Common myeloid progenitor, CD34-positive (primary cell): ENCODE measurements around the gene CTSZ.
A peak's percentile ranks its signal among the peaks of the same experiment; 100 is the strongest.

Experiments
- CTCF ChIA-PET: fragments of 350-600 bp; sonication (Branson Sonifier 250); formaldehyde crosslinking; loops from one replicate; lab custom pipeline; 2021; ENCODE audit warnings: antibody characterized with exemption; lab: Charles Lee
- POLR2A ChIA-PET: fragments of 350-600 bp; sonication (Branson Sonifier 250); formaldehyde crosslinking; loops from one replicate; lab custom pipeline; 2021; ENCODE audit warnings: antibody characterized with exemption; lab: Charles Lee
- DNase-seq, 3 donors: peaks; one replicate each; pipeline versions ENCODE4 v3.0.0 to v3.0.0-alpha.2; 2013
- H3K27ac ChIP-seq, 2 experiments: 1 replicate in 1 of 2; 2 replicates in 1 of 2; pipeline ENCODE4 v1.7.0; 2013; ENCODE audit warnings: inconsistent platforms in 2 of 2, low read length in 2 of 2, mild to moderate bottlenecking in 2 of 2, low read depth in 1 of 2, moderate library complexity in 1 of 2; ENCODE audit not compliant: severe bottlenecking in 2 of 2, insufficient read depth in 1 of 2, poor library complexity in 1 of 2
- H3K27me3 ChIP-seq, 5 experiments: replicated peaks in 2 of 5; 1 replicate in 3 of 5; 2 replicates in 2 of 5; pipeline versions ENCODE4 v1.6.1 to v1.7.0; 2013; ENCODE audit warnings: low read length in 4 of 5, mild to moderate bottlenecking in 2 of 5, moderate library complexity in 2 of 5, inconsistent platforms in 1 of 5; ENCODE audit not compliant: insufficient read depth in 5 of 5, control insufficient read depth in 4 of 5
- H3K36me3 ChIP-seq, 4 experiments: 1 replicate in 2 of 4; 2 replicates in 2 of 4; pipeline versions ENCODE4 v1.6.1 to v1.7.0; 2013; ENCODE audit warnings: low read length in 3 of 4, control low read depth in 1 of 4, mild to moderate bottlenecking in 1 of 4; ENCODE audit not compliant: control insufficient read depth in 4 of 4, insufficient read depth in 4 of 4
- H3K4me1 ChIP-seq, 4 experiments: 1 replicate in 3 of 4; 2 replicates in 1 of 4; pipeline versions ENCODE4 v1.6.1 to v1.7.1; 2013; ENCODE audit warnings: low read length in 3 of 4, mild to moderate bottlenecking in 3 of 4, control low read depth in 1 of 4, inconsistent platforms in 1 of 4, moderate library complexity in 1 of 4; ENCODE audit not compliant: control insufficient read depth in 4 of 4, insufficient read depth in 4 of 4; ENCODE audit errors: control extremely low read depth in 1 of 4
- H3K4me3 ChIP-seq, 7 experiments: 1 replicate in 4 of 7; 2 replicates in 3 of 7; pipeline versions ENCODE4 v1.5.1 to v1.7.0; 2013; ENCODE audit warnings: mild to moderate bottlenecking in 7 of 7, low read length in 6 of 7, moderate library complexity in 6 of 7, inconsistent platforms in 2 of 7, low read depth in 2 of 7, control low read depth in 1 of 7; ENCODE audit not compliant: insufficient read depth in 4 of 7, control insufficient read depth in 1 of 7; ENCODE audit errors: extremely low read depth in 1 of 7
- H3K9me3 ChIP-seq, 5 experiments: 1 replicate in 4 of 5; 2 replicates in 1 of 5; pipeline versions ENCODE4 v1.6.1 to v1.7.1; 2013; ENCODE audit warnings: low read length in 4 of 5, mild to moderate bottlenecking in 2 of 5, inconsistent platforms in 1 of 5, low read depth in 1 of 5, moderate library complexity in 1 of 5; ENCODE audit not compliant: control insufficient read depth in 4 of 5, insufficient read depth in 2 of 5; ENCODE audit errors: control extremely low read depth in 1 of 5
- whole genome bisulfite sequencing: methylation state at CpG from one replicate; pipeline ENCODE4 v1.1.5; 2013; ENCODE audit not compliant: insufficient coverage; 5-methylcytosine and 5-hydroxymethylcytosine counted together

CTSZ gene

GRCh38 chr20:59010995-59011873 lies 4.2 kb upstream of the CTSZ start:
- POLR2A ChIA-PET: no interaction called here
- peak in 2 of 3 donors; percentile 64 to 68 for DNase-seq
- Histone ChIP-seq H3K4me3 (peak overlapping the region in 3 of 7 experiments; percentile 12 to 31 (median 16)), H3K27me3 (no peaks in the 10 kb centered on the region), H3K9me3 (no peaks in the 10 kb centered on the region), H3K4me1 (peaks cover 2 to 73% (median 50%) of the 10 kb centered on the region in 4 experiments), H3K36me3 (no peaks in the 10 kb centered on the region), H3K27ac (no peak overlapping the region)
- 86% methylated on average over 10 of the region's 17 CpGs for WGBS
- CTCF ChIA-PET: interaction anchor here (0.7 to 1.3 kb wide), 3 partner anchors 16 to 29 kb away, joined by 3 to 5 read pairs (median 3); partner anchors contain the start of gene ATP5F1E

- no peak for DNase-seq
- Histone ChIP-seq H3K36me3 (no peaks in the 10 kb centered on the region), H3K9me3 (no peaks in the 10 kb centered on the region), H3K27ac (no peak overlapping the region), H3K4me1 (peaks cover 2 to 73% (median 50%) of the 10 kb centered on the region in 4 experiments), H3K27me3 (no peaks in the 10 kb centered on the region), H3K4me3 (no peak overlapping the region)
- WGBS: 98% methylated on average over 6 of the region's 8 CpGs
- ChIA-PET POLR2A (no interaction called here), CTCF (interaction anchor here (1.1 to 1.3 kb wide), 3 partner anchors 8 to 21 kb away, joined by 3 read pairs; partner anchors contain the start of gene ATP5F1E)
Measured at GRCh38 chr20:59010321-59010994, 3.4 kb upstream of the CTSZ start.

GRCh38 chr20:59008715-59009336 lies 1.8 kb upstream of the CTSZ start:
- DNase-seq: no peak
- POLR2A ChIA-PET: interaction anchor here (1.8 kb wide), 1 partner anchor 23 kb away, joined by 8 read pairs; the partner anchor contains the start of gene ATP5F1E
- H3K27ac ChIP-seq: no peak overlapping the region
- H3K4me3 ChIP-seq: no peak overlapping the region
- H3K9me3 ChIP-seq: no peaks in the 10 kb centered on the region
- H3K36me3 ChIP-seq: no peaks in the 10 kb centered on the region
- no peaks in the 10 kb centered on the region for H3K27me3 ChIP-seq
- WGBS: 98% methylated on average over 6 of the region's 8 CpGs
- H3K4me1 ChIP-seq: peaks cover 0 to 74% (median 52%) of the 10 kb centered on the region in 4 experiments
- CTCF ChIA-PET: interaction anchor here (0.8 to 1.6 kb wide), 5 partner anchors 9 to 23 kb away, joined by 3 to 7 read pairs (median 4); partner anchors contain the start of gene ATP5F1E

GRCh38 chr20:59007665-59008511 lies 834 bp upstream of the CTSZ start:
- Histone ChIP-seq H3K27me3 (no peaks in the 10 kb centered on the region), H3K9me3 (no peaks in the 10 kb centered on the region), H3K4me1 (peaks cover 0 to 77% (median 53%) of the 10 kb centered on the region in 4 experiments), H3K27ac (peak overlapping the region in 1 of 2 experiments; percentile 78), H3K4me3 (peak overlapping the region; percentile 3 to 77 (median 63)), H3K36me3 (peaks cover 0 to 5% (median 2%) of the 10 kb centered on the region in 4 experiments)
- DNase-seq: peak; percentile 72 to 94 (median 93)
- ChIA-PET CTCF (interaction anchor here (0.8 to 1.6 kb wide), 5 partner anchors 10 to 24 kb away, joined by 3 to 7 read pairs (median 4); partner anchors contain the start of gene ATP5F1E), POLR2A (interaction anchor here (1.8 kb wide), 1 partner anchor 24 kb away, joined by 8 read pairs; the partner anchor contains the start of gene ATP5F1E)
- 41% methylated on average over 20 of the region's 24 CpGs for WGBS

GRCh38 chr20:59006167-59006863 lies 739 bp downstream of the CTSZ start:
- ChIA-PET CTCF (interaction anchor here (1.0 kb wide), 1 partner anchor 13 kb away, joined by 3 read pairs; the partner anchor contains the start of gene TUBB1), POLR2A (interaction anchor here (2.8 kb wide), 1 partner anchor 26 kb away, joined by 9 read pairs; the partner anchor contains the start of gene ATP5F1E)
- no peak for DNase-seq
- peaks cover 0 to 70% (median 48%) of the 10 kb centered on the region in 4 experiments for H3K4me1 ChIP-seq
- no peaks in the 10 kb centered on the region for H3K9me3 ChIP-seq
- H3K27ac ChIP-seq: peak overlapping the region in 1 of 2 experiments; percentile 78
- no peaks in the 10 kb centered on the region for H3K27me3 ChIP-seq
- H3K4me3 ChIP-seq: peak overlapping the region in 6 of 7 experiments; percentile 48 to 77 (median 70)
- 56% methylated on average over 26 of the region's 29 CpGs for WGBS
- peaks cover 0 to 17% (median 9%) of the 10 kb centered on the region in 4 experiments for H3K36me3 ChIP-seq
